B cell (primary cell): ENCODE measurements around the gene ITPK1. TPM values are rescaled to one million over a fixed set of nuclear protein-coding genes. Genes with fewer than 3 reads are reported as not detected.

Source experiments
- ATAC-seq: fragments of 200-7000 bp; cut with Tn5 transposase; one replicate; pipeline ENCODE4 v1.10.0; 2021; ENCODE audit warnings: low read depth, mild to moderate bottlenecking, moderate number of reproducible peaks, moderate library complexity
- CTCF ChIA-PET: fragments of 350-600 bp; sonication (Branson Sonifier 250); formaldehyde crosslinking; loops from one replicate; lab custom pipeline; 2021; ENCODE audit warnings: antibody characterized with exemption, inconsistent platforms; lab: Charles Lee
- POLR2A ChIA-PET: fragments of 350-600 bp; sonication (Branson Sonifier 250); formaldehyde crosslinking; loops from one replicate; lab custom pipeline; 2021; ENCODE audit warnings: antibody characterized with exemption; lab: Charles Lee
- DNase-seq: peaks from one replicate; pipeline ENCODE4 v3.0.0; 2013
- H2AFZ ChIP-seq: 2 replicates; pipeline ENCODE4 v1.6.1; 2012; ENCODE audit warnings: mild to moderate bottlenecking, low read depth, low read length; ENCODE audit not compliant: insufficient read depth, poor library complexity, severe bottlenecking
- H3K27ac ChIP-seq, 2 donors: 1 replicate in 1 of 2; 2 replicates in 1 of 2; pipeline ENCODE4 v1.5.1; 2012 to 2013; ENCODE audit warnings: low read length in 2 of 2, mild to moderate bottlenecking in 2 of 2, moderate library complexity in 1 of 2
- H3K27me3 ChIP-seq, 4 experiments: fragments of 200-600 bp in 1 of 4; sonication (generic) in 1 of 4; replicated peaks in 1 of 4; 1 replicate in 2 of 4; 2 replicates in 2 of 4; pipeline versions ENCODE4 v1.6.1 to v1.7.0; 2013 to 2016; ENCODE audit warnings: low read length in 3 of 4, mild to moderate bottlenecking in 2 of 4, mixed read lengths in 1 of 4, moderate library complexity in 1 of 4; ENCODE audit not compliant: insufficient read depth in 4 of 4, control insufficient read depth in 3 of 4; ENCODE audit errors: control extremely low read depth in 1 of 4
- H3K36me3 ChIP-seq, 2 experiments: replicated peaks in 1 of 2; 1 replicate in 1 of 2; 2 replicates in 1 of 2; pipeline versions ENCODE4 v1.6.1 to v1.7.1; 2013; ENCODE audit warnings: low read length in 1 of 2; ENCODE audit not compliant: insufficient read depth in 2 of 2, control insufficient read depth in 1 of 2; ENCODE audit errors: control extremely low read depth in 1 of 2, extremely low read depth in 1 of 2
- H3K4me1 ChIP-seq, 2 donors: fragments of 200-600 bp in 1 of 2; sonication (generic) in 1 of 2; 1 replicate in 1 of 2; 2 replicates in 1 of 2; pipeline versions ENCODE4 v1.5.1 to v1.6.1; 2013 to 2017; ENCODE audit warnings: low read length in 2 of 2; ENCODE audit not compliant: control insufficient read depth in 2 of 2, insufficient read depth in 2 of 2
- H3K4me2 ChIP-seq: replicated peaks from 2 replicates; pipeline ENCODE3; 2012; ENCODE audit warnings: mild to moderate bottlenecking, low read depth, low read length; ENCODE audit not compliant: poor library complexity, severe bottlenecking
- H3K4me3 ChIP-seq, 5 experiments: fragments of 200-600 bp in 1 of 5; sonication (generic) in 1 of 5; 1 replicate in 3 of 5; 2 replicates in 2 of 5; pipeline versions ENCODE4 v1.5.1 to v1.7.0; 2011 to 2016; ENCODE audit warnings: low read length in 4 of 5, mild to moderate bottlenecking in 4 of 5, low read depth in 2 of 5, control low read depth in 1 of 5, moderate library complexity in 1 of 5; ENCODE audit not compliant: insufficient read depth in 1 of 5; ENCODE audit errors: control extremely low read depth in 1 of 5, extremely low read depth in 1 of 5
- H3K79me2 ChIP-seq: fragments of 200-600 bp; sonication (generic); one replicate; pipeline ENCODE4 v1.6.0; 2016; ENCODE audit warnings: low read length; ENCODE audit not compliant: control insufficient read depth, insufficient read depth
- H3K9ac ChIP-seq: fragments of 200-600 bp; sonication (generic); 2 replicates; pipeline ENCODE4 v1.6.1; 2017; ENCODE audit warnings: mild to moderate bottlenecking, low read length, moderate library complexity
- H3K9me3 ChIP-seq, 3 donors: one replicate each; pipeline versions ENCODE4 v1.6.1 to v1.7.1; 2013; ENCODE audit warnings: low read length in 2 of 3; ENCODE audit not compliant: control insufficient read depth in 2 of 3, insufficient read depth in 1 of 3; ENCODE audit errors: control extremely low read depth in 1 of 3
- H4K20me1 ChIP-seq: 2 replicates; pipeline ENCODE4 v1.6.0; 2012; ENCODE audit warnings: mild to moderate bottlenecking, low read length; ENCODE audit not compliant: insufficient read depth, control insufficient read depth, poor library complexity, severe bottlenecking
- H3K27ac Mint-ChIP-seq: one replicate; pipeline ENCODE4 v1.8.0; 2021; ENCODE audit warnings: mixed read lengths
- H3K27me3 Mint-ChIP-seq: one replicate; pipeline ENCODE4 v1.8.0; 2021; ENCODE audit warnings: mixed read lengths
- H3K4me1 Mint-ChIP-seq: one replicate; pipeline ENCODE4 v1.8.0; 2021; ENCODE audit warnings: mixed read lengths
- H3K4me3 Mint-ChIP-seq: one replicate; pipeline ENCODE4 v1.8.0; 2021; ENCODE audit warnings: mixed read lengths
- H3K9me3 Mint-ChIP-seq: one replicate; pipeline ENCODE4 v1.8.0; 2022; ENCODE audit warnings: mixed read lengths; ENCODE audit not compliant: insufficient read depth
- CTCF ChIP-seq: fragments of 200-600 bp; IDR thresholded peaks from one replicate; pipeline ENCODE4 v1.8.0; 2022; ENCODE audit warnings: antibody characterized with exemption, mild to moderate bottlenecking
- EZH2 ChIP-seq: IDR thresholded peaks from 2 replicates; pipeline ENCODE4 v1.6.1; 2012; ENCODE audit warnings: borderline replicate concordance, low read depth, mild to moderate bottlenecking, moderate library complexity, low read length; ENCODE audit not compliant: insufficient read depth, poor library complexity, severe bottlenecking
- WGBS: methylation state at CpG from one replicate; pipeline ENCODE4 v1.1.5; 2013; ENCODE audit warnings: missing lambda C conversion rate; ENCODE audit not compliant: insufficient coverage; 5-methylcytosine and 5-hydroxymethylcytosine counted together
- intact Hi-C: fragments of 100-400 bp; cut with micrococcal nuclease; formaldehyde crosslinking; loops from one replicate; pipeline ENCODE4 v1.10.0; 2022
- polyA plus RNA-seq: library from polyadenylated mRNA; depleted of rRNA; stranded (reverse); fragments of >200 nt; gene quantifications from 2 replicates; pipeline ENCODE4 v1.2.3, GENCODE V29; 2012
- total RNA-seq, 2 donors: library from RNA; stranded (reverse); fragments of 120-200 nt in 1 of 2; gene quantifications; 1 replicate in 1 of 2; 2 replicates in 1 of 2; pipeline versions ENCODE4 v1.2.3 to v1.2.4, GENCODE V29; 2013 to 2022

ITPK1 gene
- total and polyA plus RNA-seq, 2 donors (not counting 1 experiment from before 2014, with no cell fraction given): 46.0 to 46.9 TPM

DNA sequence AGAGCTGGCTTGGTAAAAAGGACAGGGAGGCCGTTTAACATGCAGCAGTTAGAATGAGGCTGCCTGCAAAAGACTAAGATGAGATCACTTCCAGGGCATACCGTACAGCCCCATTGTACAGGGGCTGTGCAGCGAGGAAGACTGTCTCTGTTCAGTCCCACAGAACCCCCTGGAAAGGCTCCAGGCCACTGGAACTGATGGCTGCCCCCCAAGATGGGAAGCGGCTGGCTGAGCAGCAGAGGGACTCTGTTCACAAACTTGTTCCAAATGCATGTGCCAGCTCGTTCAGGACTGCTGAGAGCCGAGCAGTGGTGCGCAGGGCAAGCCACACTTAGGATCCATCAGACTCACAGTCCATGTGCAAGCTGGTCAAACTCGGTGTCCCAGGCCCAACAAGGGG is 109.9 kb downstream of the ITPK1 start:
- ATAC-seq (no peak), DNase-seq (no peak)
- Histone ChIP-seq H4K20me1 (no peaks in the 10 kb centered on the region), H3K4me2 (peak overlapping the region; percentile 51), H2AFZ (no peak overlapping the region), H3K36me3 (peaks cover 0 to 10% of the 10 kb centered on the region in 2 experiments), H3K9me3 (no peaks in the 10 kb centered on the region), H3K9ac (no peak overlapping the region), H3K4me1 (peaks cover 20 to 30% of the 10 kb centered on the region in 2 donors), H3K27me3 (no peaks in the 10 kb centered on the region), H3K4me3 (no peak overlapping the region), H3K79me2 (peaks cover 25% of the 10 kb centered on the region), H3K27ac (no peak overlapping the region)
- TF ChIP-seq CTCF (no peak), EZH2 (no peak)
- Mint-ChIP-seq H3K27ac (peak overlapping the region; percentile 20), H3K4me3 (no peak overlapping the region), H3K4me1 (peaks cover 30% of the 10 kb centered on the region), H3K27me3 (no peaks in the 10 kb centered on the region), H3K9me3 (no peaks in the 10 kb centered on the region)
- 94% methylated on average over 7 of the region's 8 CpGs for WGBS
- CTCF ChIA-PET: interaction anchor here (0.6 kb wide), 1 partner anchor 206 kb away, joined by 4 read pairs; no protein-coding TSS in a partner anchor
- intact Hi-C loops: no loop called here
- POLR2A ChIA-PET: no interaction called here

DNA sequence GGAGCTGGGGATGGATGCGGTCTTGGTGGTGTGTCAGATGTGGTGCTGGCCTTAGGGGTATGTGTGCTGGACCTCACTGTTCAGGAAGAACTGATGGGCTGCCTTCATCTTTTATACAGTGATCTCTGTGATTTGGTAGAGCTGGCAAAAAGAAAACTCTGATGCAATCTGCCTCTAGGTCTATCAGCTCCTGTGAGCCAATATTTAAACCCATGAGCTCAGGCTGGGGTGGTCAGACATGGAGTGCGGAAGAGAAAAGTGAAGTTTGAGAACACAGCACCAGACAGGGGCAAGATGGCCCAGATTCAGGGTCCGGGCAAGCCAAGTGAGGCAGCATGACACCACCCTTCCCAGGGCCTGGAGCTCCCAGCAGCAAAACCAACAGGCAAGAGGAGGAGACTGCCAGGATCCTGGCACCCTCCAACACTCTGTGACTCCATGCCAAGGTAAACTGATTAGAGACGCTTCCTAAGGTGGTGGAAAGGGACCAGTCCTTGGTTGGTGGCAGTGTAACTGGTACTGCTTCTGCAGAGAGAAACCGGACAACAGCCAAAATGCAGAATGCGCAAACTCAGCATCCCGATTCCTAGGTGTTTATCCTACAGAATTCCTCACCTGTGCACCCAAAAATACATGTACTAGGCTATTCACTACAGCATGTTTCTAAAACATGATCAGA is 110.5 kb downstream of the ITPK1 start:
- Mint-ChIP-seq H3K4me3 (no peak overlapping the region), H3K9me3 (no peaks in the 10 kb centered on the region), H3K27me3 (no peaks in the 10 kb centered on the region), H3K27ac (no peak overlapping the region), H3K4me1 (peaks cover 30% of the 10 kb centered on the region)
- ChIA-PET POLR2A (no interaction called here), CTCF (interaction anchor here (0.6 to 0.8 kb wide), 2 partner anchors 53 to 206 kb away, joined by 3 to 4 read pairs; no protein-coding TSS in a partner anchor)
- no peak overlapping the region for H3K4me2 ChIP-seq
- peaks cover 25% of the 10 kb centered on the region for H3K79me2 ChIP-seq
- TF ChIP-seq EZH2 (no peak), CTCF (no peak)
- no peak overlapping the region for H3K9ac ChIP-seq
- ATAC-seq: no peak
- 100% methylated on average over 3 of the region's 7 CpGs for WGBS
- no peak for DNase-seq
- no peaks in the 10 kb centered on the region for H3K27me3 ChIP-seq
- H3K36me3 ChIP-seq: peaks cover 0 to 10% of the 10 kb centered on the region in 2 experiments
- no peak overlapping the region for H3K27ac ChIP-seq
- no peak overlapping the region for H2AFZ ChIP-seq
- intact Hi-C loops: no loop called here
- no peaks in the 10 kb centered on the region for H3K9me3 ChIP-seq
- no peak overlapping the region for H3K4me3 ChIP-seq
- H4K20me1 ChIP-seq: no peaks in the 10 kb centered on the region
- peaks cover 20 to 30% of the 10 kb centered on the region in 2 donors for H3K4me1 ChIP-seq
